ENCODE results near the gene NEDD8.

- no peak for TF ChIP-seq CTCF (conservative IDR thresholded peaks at IDR 0.05; ENCODE audit: low read depth, low read length)
- TF ChIP-seq EZH2phosphoT487 (IDR thresholded peaks at IDR 0.05; ENCODE audit: borderline replicate concordance, low read length) = no peak
- no peak for TF ChIP-seq EZH2 (IDR thresholded peaks at IDR 0.05; ENCODE audit: low read length, unreplicated experiment)
Measured at GRCh38 chr14:24216345-24216699, 15.8 kb downstream of the NEDD8 start.
